GM21526 (cell line): Measurements from ENCODE around the gene CAST.

Experiments
- ATAC-seq: cut with Tn5 transposase; IDR thresholded peaks from one replicate; pipeline ENCODE4 v1.9.1; 2021; ENCODE audit warnings: moderate library complexity; ENCODE audit not compliant: unreplicated experiment, low FRiP score

The CAST gene

DNA sequence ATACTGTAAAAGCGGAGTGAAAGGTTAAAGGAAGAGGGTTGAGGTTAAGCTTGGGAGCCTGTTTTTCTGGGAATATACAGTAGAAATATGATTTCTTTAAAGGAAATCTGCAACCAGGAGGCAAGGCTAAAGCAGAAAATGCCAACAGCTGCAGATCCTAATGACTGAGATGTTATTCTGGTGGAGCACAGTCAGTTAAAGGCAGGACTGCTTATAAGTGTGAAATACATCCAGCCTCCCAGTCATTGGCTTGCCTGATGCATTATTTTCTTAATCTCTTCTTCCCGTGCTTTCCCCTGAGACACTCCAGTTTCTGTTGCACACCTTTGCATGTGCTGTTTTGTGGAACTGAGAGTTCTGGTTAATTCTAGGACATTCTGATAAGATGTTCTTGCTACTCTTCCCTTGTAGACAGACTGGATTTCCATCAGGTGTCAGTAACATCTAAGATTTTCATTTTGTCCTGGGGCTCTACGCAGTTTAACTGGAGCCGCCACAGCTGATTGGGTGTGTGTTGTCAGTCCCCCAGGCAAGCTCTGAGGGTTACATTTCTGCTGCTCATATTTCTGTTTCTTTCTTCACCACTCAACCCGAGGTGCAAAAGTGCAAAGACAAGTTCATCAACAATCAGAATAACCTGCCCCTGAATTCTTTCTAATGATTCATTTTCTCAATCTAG lies 44.4 kb downstream of the CAST start:
- no peak for ATAC-seq

DNA sequence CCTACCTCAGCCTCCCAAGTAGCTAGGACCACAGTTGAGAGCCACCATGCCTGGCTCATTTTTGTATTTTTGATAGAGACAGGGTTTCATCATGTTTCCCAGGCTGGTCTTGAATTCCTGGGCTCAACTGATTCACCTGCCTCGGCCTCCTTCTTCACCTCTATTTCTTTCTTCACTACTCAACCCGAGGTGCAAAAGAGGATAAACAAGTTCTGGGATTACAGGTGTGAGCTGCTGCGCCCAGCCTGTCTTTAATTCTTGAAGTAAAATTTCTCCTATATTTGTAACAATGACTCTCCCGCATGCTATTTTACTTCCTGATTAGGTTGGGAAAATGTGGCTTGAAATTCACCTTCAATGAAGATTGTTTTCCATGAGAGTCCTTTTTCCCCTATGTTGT lies 46.4 kb downstream of the CAST start:
- ATAC-seq: no peak

- no peak for ATAC-seq
These were observed 47.1 kb downstream of the CAST start for GRCh38 chr5:96709152-96709821.

DNA sequence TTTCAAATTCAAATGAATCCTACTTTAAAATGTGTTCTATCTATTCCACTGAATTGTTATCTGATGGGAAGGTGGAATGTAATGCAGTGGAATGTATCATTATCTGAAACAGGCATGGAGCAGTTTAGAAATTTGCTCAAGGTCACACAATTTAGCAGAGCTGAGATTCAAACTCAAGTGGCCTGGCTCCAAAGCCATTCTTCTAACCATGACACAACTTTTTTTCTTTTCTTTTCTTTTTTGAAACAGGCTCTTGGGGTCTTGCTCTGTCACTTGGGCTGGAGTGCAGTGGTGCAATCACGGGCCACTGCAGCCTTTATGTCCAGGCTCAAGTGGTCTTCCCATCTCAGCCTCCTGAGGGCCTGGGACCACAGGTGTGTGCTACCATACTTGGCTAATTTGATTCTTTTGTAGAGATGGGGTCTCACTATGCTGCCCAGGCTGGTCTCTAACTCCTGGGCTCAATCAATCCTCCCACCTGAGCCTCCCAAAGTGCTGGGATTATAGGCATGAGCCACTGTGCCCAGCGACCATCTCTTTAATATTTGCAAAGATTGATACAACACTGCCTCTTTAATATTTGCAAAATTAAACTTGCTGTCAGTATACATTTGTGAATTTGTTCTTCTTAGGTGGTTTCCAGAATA lies 50.0 kb downstream of the CAST start:
- no peak for ATAC-seq

GRCh38 chr5:96714450-96714849 lies 52.3 kb downstream of the CAST start:
- ATAC-seq: no peak

DNA sequence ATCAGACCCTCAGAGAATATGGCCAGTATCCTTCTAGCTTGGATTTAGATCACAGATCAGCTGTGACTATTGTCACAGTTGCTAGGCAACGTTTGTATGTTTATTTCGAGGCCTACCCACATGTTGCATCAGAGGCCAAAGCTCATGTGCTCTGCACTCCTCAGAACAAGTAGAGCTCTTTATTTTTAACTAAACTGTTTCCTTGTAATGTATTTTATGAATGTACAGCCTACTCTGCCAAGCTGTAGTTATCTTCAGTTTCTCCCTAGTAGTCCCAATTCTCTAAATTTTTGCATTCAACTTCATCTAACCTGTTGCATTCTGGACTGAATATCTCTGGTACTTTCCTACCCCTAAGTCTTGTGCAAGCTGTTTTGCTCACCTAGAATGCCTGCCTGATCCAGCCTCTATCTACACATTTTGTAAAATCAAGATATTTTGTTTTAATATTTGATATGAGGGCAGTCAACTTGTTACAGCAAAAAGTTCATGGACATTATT lies 52.8 kb downstream of the CAST start:
- no peak for ATAC-seq

- no peak for ATAC-seq
These were observed 53.8 kb downstream of the CAST start for GRCh38 chr5:96716007-96716406.

DNA sequence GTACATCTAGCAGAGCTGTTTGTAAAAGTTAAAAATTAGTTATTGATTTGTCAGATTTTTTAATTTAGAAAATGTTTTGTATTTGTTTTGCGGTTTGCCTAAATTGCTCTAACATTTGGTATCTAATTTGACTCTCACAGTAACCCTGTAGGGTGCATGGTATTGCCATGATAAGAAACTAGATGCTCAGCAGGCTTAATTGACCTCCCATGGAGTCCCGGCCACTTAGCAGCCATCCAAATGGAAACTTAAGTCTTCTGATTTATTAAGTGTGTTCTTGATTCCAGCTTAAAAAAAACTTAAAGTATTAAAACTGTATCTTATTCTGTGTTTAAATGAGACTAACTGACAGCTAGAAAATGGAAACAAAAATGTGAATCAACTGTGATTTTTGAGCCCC lies 54.5 kb downstream of the CAST start:
- ATAC-seq: no peak

GRCh38 chr5:96717874-96718273 lies 55.7 kb downstream of the CAST start:
- ATAC-seq: no peak

DNA sequence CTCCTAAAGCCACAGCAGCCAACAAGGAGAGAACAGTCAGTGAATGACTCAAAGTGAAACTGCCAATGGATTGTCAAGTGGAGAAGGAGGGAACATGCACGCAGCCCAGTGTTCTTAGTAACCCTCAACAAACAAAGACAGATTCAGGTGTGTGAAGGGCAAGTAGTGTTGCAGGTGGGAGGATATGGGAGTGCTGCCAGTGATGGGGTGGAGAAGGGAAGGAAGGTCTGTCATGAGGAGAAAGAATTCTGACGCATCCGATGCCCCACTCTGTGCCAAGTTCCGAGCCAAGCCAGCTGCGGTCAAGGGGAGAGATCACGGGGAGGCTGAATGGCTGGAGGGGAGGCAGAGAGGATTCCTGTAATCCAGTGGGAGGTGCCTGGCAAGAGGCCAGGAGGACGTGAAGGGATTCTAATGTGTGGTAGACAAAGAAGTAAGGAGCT lies 56.5 kb downstream of the CAST start:
- ATAC-seq: no peak

GRCh38 chr5:96720408-96720807 lies 58.2 kb downstream of the CAST start:
- no peak for ATAC-seq

GRCh38 chr5:96721351-96721977 lies 59.3 kb downstream of the CAST start:
- no peak for ATAC-seq

DNA sequence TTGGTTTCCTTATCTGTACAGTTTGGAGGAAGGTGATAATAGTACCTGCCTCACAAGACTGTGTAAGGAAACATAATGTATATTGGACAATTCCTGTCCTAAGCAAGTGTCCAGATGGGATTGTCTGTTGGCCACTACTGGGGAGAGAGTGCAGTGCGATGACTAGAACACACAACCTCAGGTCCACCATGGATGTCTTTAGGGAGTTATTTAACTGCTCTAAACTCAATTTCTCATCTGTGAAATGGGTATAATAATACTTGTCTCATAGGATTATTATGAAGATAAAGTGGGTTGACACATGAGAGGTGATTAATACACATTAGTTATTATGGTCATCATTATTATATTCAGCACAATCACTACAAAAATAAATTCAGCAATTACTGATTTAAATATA lies 63.1 kb downstream of the CAST start:
- ATAC-seq: no peak

- no peak for ATAC-seq
These were observed 64.6 kb downstream of the CAST start for GRCh38 chr5:96726802-96727201.

GRCh38 chr5:96729156-96729555 lies 67.0 kb downstream of the CAST start:
- no peak for ATAC-seq

DNA sequence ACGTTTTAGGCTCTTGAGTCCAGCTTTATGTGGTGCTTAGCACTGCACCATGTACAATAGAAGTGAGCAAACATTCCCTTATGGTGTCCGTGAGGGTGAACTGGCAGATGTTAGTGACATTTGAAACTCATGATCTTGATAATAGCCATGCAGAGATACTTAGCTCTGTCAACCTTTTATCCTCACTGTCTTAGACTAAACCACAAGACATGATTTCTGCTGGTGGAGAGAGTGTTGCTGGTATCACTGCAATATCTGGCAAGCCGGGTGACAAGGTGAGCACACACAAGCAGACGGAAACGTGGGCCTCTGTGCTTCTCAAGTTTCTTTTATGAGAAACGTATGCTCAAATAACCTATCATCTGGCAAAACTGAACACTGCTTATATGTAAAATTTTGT lies 68.4 kb downstream of the CAST start:
- ATAC-seq: no peak

GRCh38 chr5:96733771-96734500 lies 71.8 kb downstream of the CAST start:
- no peak for ATAC-seq

GRCh38 chr5:96734871-96735325 lies 72.7 kb downstream of the CAST start:
- ATAC-seq: no peak

DNA sequence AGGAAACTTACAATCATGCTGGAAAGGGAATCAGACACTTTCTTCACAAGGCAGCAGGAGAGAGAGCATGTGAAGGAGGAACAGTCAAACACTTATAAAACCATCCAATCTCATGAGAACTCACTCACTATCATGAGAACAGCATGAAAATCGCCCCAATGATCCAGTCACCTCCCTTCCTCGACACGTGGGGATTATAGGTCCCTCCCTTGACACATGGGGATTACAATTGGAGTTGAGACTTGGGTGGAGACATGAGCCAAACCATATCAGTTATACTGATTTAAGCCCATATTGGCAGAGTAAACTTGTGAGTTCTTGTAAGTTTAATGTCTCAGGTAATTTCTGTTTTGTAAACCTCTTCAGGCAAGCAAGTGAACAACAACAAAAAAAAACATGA lies 74.8 kb downstream of the CAST start:
- no peak for ATAC-seq

DNA sequence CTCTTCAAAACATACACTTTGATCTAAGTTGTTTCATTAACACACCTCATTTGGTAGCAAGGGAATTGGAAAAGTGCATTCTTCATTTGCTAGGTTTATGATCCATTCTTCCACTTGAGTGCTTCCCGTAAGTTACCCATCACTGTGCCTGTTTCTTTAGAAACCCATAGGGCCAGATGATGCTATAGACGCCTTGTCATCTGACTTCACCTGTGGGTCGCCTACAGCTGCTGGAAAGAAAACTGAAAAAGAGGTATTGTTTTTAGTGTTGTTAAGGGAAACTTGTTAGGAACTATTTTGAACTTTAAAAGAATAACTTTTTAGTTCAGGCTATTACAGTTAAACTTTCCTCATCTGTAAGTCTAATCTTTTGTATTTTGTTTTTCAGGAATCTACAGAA lies 78.9 kb downstream of the CAST start:
- no peak for ATAC-seq
